ENCODE data around the gene DNAJC25.
"Not testable (repeated sequence)": the region's sequence is repeated elsewhere in the genome, so short reads cannot be mapped to it uniquely, and the experiment has no call there.

The DNAJC25 gene

GRCh38 chr9:111663301-111663823 lies 32.2 kb downstream of the DNAJC25 start:
- in situ Hi-C loops (cut with MboI; ENCODE audit: low sequenced_read_pairs), result no loop called here

GRCh38 chr9:111668026-111668573 lies 37.0 kb downstream of the DNAJC25 start:
- in situ Hi-C loops (cut with MboI; ENCODE audit: low sequenced_read_pairs), result no loop called here

DNA sequence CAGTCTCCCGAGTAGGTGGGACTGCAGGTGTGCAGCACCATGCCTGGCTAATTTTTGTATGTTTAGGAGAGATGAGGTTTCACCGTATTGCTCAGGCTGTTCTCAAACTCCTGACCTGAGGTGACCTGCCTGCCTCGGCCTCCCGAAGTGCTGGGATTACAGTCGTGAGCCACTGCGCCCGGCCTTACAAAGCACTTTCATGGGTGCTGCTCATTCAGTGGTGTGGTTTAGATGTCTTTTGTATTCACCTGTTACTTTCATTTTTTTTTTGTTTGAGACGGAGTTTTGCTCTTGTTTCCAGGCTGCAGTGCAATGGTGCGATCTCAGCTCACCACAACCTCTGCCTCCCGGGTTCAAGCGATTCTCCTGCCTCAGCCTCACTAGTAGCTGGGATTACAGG lies 37.5 kb downstream of the DNAJC25 start:
- in situ Hi-C loops (cut with MboI; ENCODE audit: low sequenced_read_pairs), result not testable (repeated sequence)

- in situ Hi-C loops (cut with MboI; ENCODE audit: low sequenced_read_pairs), result no loop called here
Measured at GRCh38 chr9:111674319-111674718, 43.2 kb downstream of the DNAJC25 start.

- in situ Hi-C loops (cut with MboI; ENCODE audit: low sequenced_read_pairs), result no loop called here
Measured at GRCh38 chr9:111676116-111676515, 45.0 kb downstream of the DNAJC25 start.

GRCh38 chr9:111678293-111678692 lies 47.2 kb downstream of the DNAJC25 start:
- in situ Hi-C loops (cut with MboI; ENCODE audit: low sequenced_read_pairs), result no loop called here

GRCh38 chr9:111679199-111679598 lies 48.1 kb downstream of the DNAJC25 start:
- in situ Hi-C loops (cut with MboI; ENCODE audit: low sequenced_read_pairs), result no loop called here

DNA sequence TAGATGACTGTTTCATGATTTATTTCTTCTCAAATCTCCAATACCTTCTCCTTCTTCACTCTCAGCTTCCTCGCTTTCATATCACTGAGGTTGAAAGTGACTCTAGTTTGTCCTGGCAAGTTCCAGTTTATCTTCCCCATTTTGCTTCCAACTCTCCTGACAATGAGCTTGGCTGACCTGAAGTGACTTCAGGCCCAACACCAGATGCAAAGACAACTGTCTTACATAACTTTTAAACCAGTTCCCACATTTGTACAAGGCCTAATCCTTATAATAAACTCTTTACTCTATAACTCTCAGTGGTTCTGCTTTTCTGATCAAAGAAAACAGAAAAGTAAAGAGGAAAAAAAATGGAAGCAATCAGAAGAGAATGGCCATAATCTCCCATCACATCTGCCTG lies 52.3 kb downstream of the DNAJC25 start:
- in situ Hi-C loops (cut with MboI; ENCODE audit: low sequenced_read_pairs), result no loop called here

DNA sequence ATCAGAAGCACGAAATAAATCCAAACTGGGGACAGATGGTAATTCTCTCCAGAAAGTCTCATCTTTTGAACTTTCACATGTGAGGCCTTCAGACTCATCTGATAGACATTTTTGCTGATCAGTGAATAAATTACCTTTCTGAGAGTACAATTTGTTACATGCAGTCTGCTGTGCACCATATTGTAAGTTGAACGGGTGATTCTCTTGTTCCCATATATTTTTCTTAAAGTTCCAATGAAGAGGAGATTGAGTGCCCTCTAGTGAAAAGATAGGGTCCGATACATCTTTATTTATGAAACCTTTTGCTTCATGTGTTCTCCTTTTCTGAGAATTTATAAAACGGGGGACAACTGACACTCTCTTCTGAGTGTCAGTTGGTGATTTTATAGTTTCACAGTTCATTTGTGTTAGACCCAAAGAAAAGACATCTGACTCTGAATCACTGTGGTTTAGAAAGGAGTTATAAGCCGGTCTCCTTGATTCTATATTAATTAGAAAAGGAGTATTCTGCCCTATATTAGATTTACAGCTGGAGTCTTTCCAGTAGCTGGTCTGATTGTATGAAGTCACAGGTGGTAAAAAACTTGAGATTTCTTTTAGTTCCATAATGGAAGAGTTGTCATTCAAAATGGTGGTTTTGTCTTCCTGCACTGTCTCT lies 60.7 kb downstream of the DNAJC25 start:
- in situ Hi-C loops (cut with MboI; ENCODE audit: low sequenced_read_pairs), result no loop called here

- in situ Hi-C loops (cut with MboI; ENCODE audit: low sequenced_read_pairs), result no loop called here
Measured at GRCh38 chr9:111696796-111697195, 65.7 kb downstream of the DNAJC25 start.

- in situ Hi-C loops (cut with MboI; ENCODE audit: low sequenced_read_pairs), result no loop called here
Measured at GRCh38 chr9:111700776-111701175, 69.6 kb downstream of the DNAJC25 start.

Measured in HL-60/S4 treated with retinoic acid at 250 ng/mL for 4 days and 3 days (cell line).